Measurements from ENCODE around the gene MEGF6. TPM values are rescaled to one million over a fixed set of nuclear protein-coding genes. Genes with fewer than 3 reads are reported as not detected.

Gene MEGF6
- total and polyA plus RNA-seq, 9 of the 15 experiments (the other 6 are each of a cell fraction or from before 2014, with no cell fraction given) = 0.03 to 1.7 (median 0.24) TPM; not detected in 3

DNA sequence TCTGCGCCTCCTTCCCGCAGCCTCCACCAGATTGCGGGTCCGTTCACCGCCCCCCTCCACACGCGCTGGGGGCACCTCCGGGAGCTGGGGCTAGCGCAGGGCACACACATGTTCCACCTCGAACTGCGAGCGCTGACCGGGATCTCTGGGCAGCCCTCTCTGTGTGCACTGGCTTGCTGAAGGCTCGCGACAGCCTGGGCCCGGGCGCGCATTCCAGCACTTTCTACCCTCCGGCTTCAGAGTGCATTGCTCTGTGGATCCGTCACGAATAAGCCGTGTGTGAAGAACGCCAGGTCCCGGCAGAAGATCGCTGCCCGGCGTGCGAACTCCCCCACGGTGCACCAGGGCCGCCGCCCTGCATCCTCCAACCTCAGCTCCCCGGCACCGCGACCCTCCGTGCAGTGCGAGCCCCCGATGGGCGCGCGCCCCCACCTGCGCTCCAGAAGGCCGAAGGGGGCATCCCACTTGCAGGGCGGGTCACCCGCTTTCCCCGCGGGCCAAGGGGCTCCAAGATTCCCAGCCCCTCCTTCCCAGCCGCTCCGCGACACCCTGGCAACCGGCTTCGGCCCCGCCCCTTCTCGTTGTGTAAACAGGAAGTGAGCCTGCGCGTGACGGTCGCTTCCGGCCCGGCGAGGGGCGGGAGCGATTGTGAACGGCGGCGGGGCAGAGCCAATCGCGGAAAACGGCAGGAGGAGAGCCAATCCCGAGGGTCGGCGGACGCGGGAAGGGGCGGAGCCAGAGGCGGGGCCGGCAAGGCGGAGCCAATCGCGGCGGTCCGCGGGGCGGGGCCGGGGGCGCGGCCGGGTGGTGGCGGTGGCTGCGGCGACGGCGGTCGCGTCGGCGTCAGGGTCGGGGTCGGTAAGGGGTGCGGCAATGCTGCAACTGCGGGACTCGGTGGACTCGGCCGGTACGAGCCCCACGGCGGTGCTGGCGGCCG is 13.2 kb upstream of the MEGF6 start, which contains the start of gene TPRG1L (continued):
- no peak for TF ChIP-seq POLR2AphosphoS5 (IDR thresholded peaks at IDR 0.05; ENCODE audit: control insufficient read depth, insufficient read depth, low read depth, low read length)
- TF ChIP-seq ZNF133 (CRISPR knock-in tag; IDR thresholded peaks at IDR 0.05) = no peak
- TF ChIP-seq, protein P1, sequence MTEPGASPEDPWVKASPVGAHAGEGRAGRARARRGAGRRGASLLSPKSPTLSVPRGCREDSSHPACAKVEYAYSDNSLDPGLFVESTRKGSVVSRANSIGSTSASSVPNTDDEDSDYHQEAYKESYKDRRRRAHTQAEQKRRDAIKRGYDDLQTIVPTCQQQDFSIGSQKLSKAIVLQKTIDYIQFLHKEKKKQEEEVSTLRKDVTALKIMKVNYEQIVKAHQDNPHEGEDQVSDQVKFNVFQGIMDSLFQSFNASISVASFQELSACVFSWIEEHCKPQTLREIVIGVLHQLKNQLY (CRISPR knock-in tag; conservative IDR thresholded peaks at IDR 0.05) = no peak
- no peak for TF ChIP-seq RNF2 (IDR thresholded peaks at IDR 0.05)
- peak; percentile 72; the same call in 1 of the 2 replicates for TF ChIP-seq PHF8 (IDR thresholded peaks at IDR 0.05; ENCODE audit: borderline replicate concordance, low read length)
- TF ChIP-seq PHF20 (IDR thresholded peaks at IDR 0.05; ENCODE audit: partially characterized antibody) = peak; percentile 67
- TF ChIP-seq FOXA3 (CRISPR knock-in tag; conservative IDR thresholded peaks at IDR 0.05 in 1 of 2, IDR thresholded peaks at IDR 0.05 in 1 of 2) = peak; percentile 99 to 100
- no peak for TF ChIP-seq ZNF3 (CRISPR knock-in tag; IDR thresholded peaks at IDR 0.05)
- TF ChIP-seq ZNF830 (CRISPR knock-in tag; IDR thresholded peaks at IDR 0.05) = no peak
- TF ChIP-seq DPF2 (IDR thresholded peaks at IDR 0.05) = no peak
- no peak for TF ChIP-seq ZNF347 (CRISPR knock-in tag; IDR thresholded peaks at IDR 0.05; ENCODE audit: low read depth)
- TF ChIP-seq ZNF609 (CRISPR knock-in tag; IDR thresholded peaks at IDR 0.05; ENCODE audit: borderline replicate concordance) = no peak
- no peak for TF ChIP-seq ZNF232 (CRISPR knock-in tag; IDR thresholded peaks at IDR 0.05)
- TF ChIP-seq ILK (tag; IDR thresholded peaks at IDR 0.05; ENCODE audit: borderline replicate concordance, low read depth) = no peak
- TF ChIP-seq NFYB (IDR thresholded peaks at IDR 0.05; ENCODE audit: extremely low read depth, insufficient read length) = peak; percentile 88
- no peak for TF ChIP-seq DNMT1 (IDR thresholded peaks at IDR 0.05)
- TF ChIP-seq CBX3 (IDR thresholded peaks at IDR 0.05; ENCODE audit: borderline replicate concordance in 1 of 2, low read length in 2 of 2) = no peak
- TF ChIP-seq RBM25 (IDR thresholded peaks at IDR 0.05; ENCODE audit: low read depth, low read length, severe bottlenecking) = peak; percentile 99
- no peak for TF ChIP-seq ZNF551 (CRISPR knock-in tag; IDR thresholded peaks at IDR 0.05)
- TF ChIP-seq C11orf30 (IDR thresholded peaks at IDR 0.05; ENCODE audit: low read depth) = peak; percentile 22; the same call in 1 of the 2 replicates
- peak; percentile 76 for TF ChIP-seq ZBTB1 (CRISPR knock-in tag; IDR thresholded peaks at IDR 0.05; ENCODE audit: borderline replicate concordance, low read depth)
- no peak for TF ChIP-seq NCOA1 (IDR thresholded peaks at IDR 0.05; ENCODE audit: low read depth)
- no peak for TF ChIP-seq ZNF583 (CRISPR knock-in tag; IDR thresholded peaks at IDR 0.05)

Measured in K562 (cell line).